K562 (cell line): Measurements from ENCODE around the gene RRAD. TPM values are rescaled to one million over a fixed set of nuclear protein-coding genes. Genes with fewer than 3 reads are reported as not detected.

Experiments used
- ATAC-seq: fragments of 200-7000 bp; cut with Tn5 transposase; 3 replicates; pipeline ENCODE4 v1.9.1; 2020; ENCODE audit warnings: moderate library complexity
- BruUV-seq: library from RNA; stranded (reverse); fragments of 400-500 nt; replicated peaks from 2 replicates; lab custom pipeline; 2021; lab: Mats Ljungman, UMichigan
- CTCF ChIA-PET: fragments of 300-600 bp; formaldehyde crosslinking; extraction: SDS; loops from one replicate; lab custom pipeline; 2021; ENCODE audit warnings: low intra/inter-chr PET ratio; lab: Yijun Ruan, JAX
- POLR2A ChIA-PET: fragments of 300-600, 350-650 bp; sonication (Branson Sonifier 250); formaldehyde crosslinking; extraction: SDS; loops from one replicate; lab custom pipeline; 2021; ENCODE audit warnings: antibody characterized with exemption, inconsistent platforms; lab: Yijun Ruan, JAX
- DNase-seq, 4 experiments: peaks; one replicate each; pipeline versions ENCODE4 v3.0.0 to v3.0.0-alpha.2; 2011 to 2018; ENCODE audit warnings: low spot score in 3 of 4, mixed read lengths in 3 of 4; ENCODE audit errors: extremely low read depth in 1 of 4
- FAIRE-seq: peaks from 2 replicates; lab custom pipeline; 2011; peaks lifted over from hg19 to GRCh38; lab: Jason Lieb, UNC
- H2AFZ ChIP-seq: 2 replicates; pipeline ENCODE4 v1.6.0; 2011; ENCODE audit warnings: low read depth, low read length, control low read depth, inconsistent platforms
- H3K27ac ChIP-seq: fragments of 200-600 bp; 3 replicates; pipeline ENCODE4 v1.8.0; 2011; ENCODE audit warnings: low read depth, mild to moderate bottlenecking, control low read depth, inconsistent platforms, low read length, moderate library complexity, mixed read lengths; ENCODE audit errors: extremely low read depth
- H3K27me3 ChIP-seq, 2 experiments: fragments of 300-600 bp in 1 of 2; 2 replicates in 1 of 2; 3 replicates in 1 of 2; pipeline versions ENCODE4 v1.6.0 to v1.8.0; 2011; ENCODE audit warnings: inconsistent platforms in 2 of 2, low read length in 2 of 2, mild to moderate bottlenecking in 1 of 2, mixed read lengths in 1 of 2, moderate library complexity in 1 of 2; ENCODE audit not compliant: control insufficient read depth in 2 of 2, insufficient read depth in 2 of 2
- H3K36me3 ChIP-seq: fragments of 300-600 bp; 3 replicates; pipeline ENCODE4 v1.8.0; 2011; ENCODE audit warnings: mild to moderate bottlenecking, low read length, inconsistent platforms; ENCODE audit not compliant: control insufficient read depth, insufficient read depth
- H3K4me1 ChIP-seq, 2 experiments: fragments of 200-600 bp in 1 of 2; replicated peaks in 1 of 2; 2 replicates in 1 of 2; 3 replicates in 1 of 2; pipeline versions ENCODE4 v1.5.1 to v1.8.0; 2011; ENCODE audit warnings: inconsistent platforms in 2 of 2, low read length in 2 of 2, mild to moderate bottlenecking in 1 of 2, mixed read lengths in 1 of 2, moderate library complexity in 1 of 2; ENCODE audit not compliant: control insufficient read depth in 2 of 2, insufficient read depth in 2 of 2
- H3K4me2 ChIP-seq: 2 replicates; pipeline ENCODE4 v1.6.1; 2011; ENCODE audit warnings: low read length, control low read depth, inconsistent platforms, mixed read lengths; ENCODE audit not compliant: insufficient read depth
- H3K4me3 ChIP-seq: fragments of 200-600 bp; sonication (generic), shearing (Covaris generic); 2 replicates; pipeline ENCODE4 v1.5.1; 2016; ENCODE audit warnings: control low read depth, inconsistent platforms
- H3K79me2 ChIP-seq: fragments of 200-600 bp; 3 replicates; pipeline ENCODE4 v1.8.0; 2011; ENCODE audit warnings: low read length, inconsistent platforms; ENCODE audit not compliant: control insufficient read depth, insufficient read depth
- H3K9ac ChIP-seq, 2 experiments: 2 replicates each; pipeline versions ENCODE4 v1.6.0 to v1.6.1; 2011; ENCODE audit warnings: low read depth in 2 of 2, low read length in 2 of 2, control low read depth in 1 of 2, inconsistent platforms in 1 of 2, mild to moderate bottlenecking in 1 of 2, mixed read lengths in 1 of 2; ENCODE audit not compliant: insufficient read depth in 1 of 2
- H3K9me1 ChIP-seq: one replicate; pipeline ENCODE4 v1.6.0; 2011; ENCODE audit warnings: inconsistent platforms, mild to moderate bottlenecking, low read length, moderate library complexity; ENCODE audit not compliant: control insufficient read depth, insufficient read depth
- H3K9me3 ChIP-seq: replicated peaks from 2 replicates; pipeline ENCODE4 v1.5.1; 2011; ENCODE audit warnings: low read depth, low read length, inconsistent platforms; ENCODE audit not compliant: control insufficient read depth, insufficient read depth
- H4K20me1 ChIP-seq: replicated peaks from 2 replicates; pipeline ENCODE4 v1.6.1; 2011; ENCODE audit warnings: low read length, inconsistent platforms, mixed read lengths; ENCODE audit not compliant: control insufficient read depth, insufficient read depth
- ARID2 ChIP-seq: fragments of 450-650 bp; IDR thresholded peaks from 2 replicates; pipeline ENCODE4 v1.6.1; 2017; ENCODE audit warnings: antibody characterized with exemption, mild to moderate bottlenecking
- BMI1 ChIP-seq: fragments of 150-350 bp; IDR thresholded peaks from 2 replicates; pipeline ENCODE4 v1.6.1; 2014; ENCODE audit warnings: low read length
- E2F3 ChIP-seq: fragments of 250-450 bp; sonication (Bioruptor Pico); IDR thresholded peaks from 2 replicates; pipeline ENCODE4 v1.4.0; 2020; ENCODE audit warnings: mild to moderate bottlenecking
- FOXA1 ChIP-seq: fragments of 450-650 bp; IDR thresholded peaks from 2 replicates; pipeline ENCODE4 v1.6.1; 2016; ENCODE audit warnings: mild to moderate bottlenecking, borderline replicate concordance
- FOXJ2 ChIP-seq: fragments of 200-800 bp; sonication (Bioruptor generic); IDR thresholded peaks from 2 replicates; pipeline ENCODE4 v1.6.1; 2016; ENCODE audit warnings: missing genetic modification characterization, missing compliant biosample characterization
- KAT2B ChIP-seq: IDR thresholded peaks from one replicate; pipeline ENCODE4 v1.6.1; 2012; ENCODE audit warnings: low read depth, mild to moderate bottlenecking, control low read depth, inconsistent platforms, low read length, moderate library complexity
- KAT7 ChIP-seq: sonication (generic); formaldehyde crosslinking; IDR thresholded peaks from 2 replicates; pipeline ENCODE4 v1.8.0; 2022; ENCODE audit warnings: missing genetic modification reagents, mild to moderate bottlenecking, borderline replicate concordance
- NBN ChIP-seq: fragments of 450-650 bp; IDR thresholded peaks from 2 replicates; pipeline ENCODE4 v1.6.1; 2016; ENCODE audit warnings: low read depth, mild to moderate bottlenecking
- SMARCC2 ChIP-seq: fragments of 450-650 bp; IDR thresholded peaks from 2 replicates; pipeline ENCODE4 v1.6.1; 2017; ENCODE audit warnings: antibody characterized with exemption, moderate library complexity, mild to moderate bottlenecking, low read depth
- TCF7L2 ChIP-seq: fragments of 150-350 bp; IDR thresholded peaks from 2 replicates; pipeline ENCODE4 v1.6.1; 2016; ENCODE audit warnings: low read depth, mild to moderate bottlenecking, low read length, moderate library complexity
- THAP7 ChIP-seq: fragments of 250-450 bp; sonication (Bioruptor Pico); IDR thresholded peaks from 2 replicates; pipeline ENCODE4 v1.5.0; 2021
- WGBS: fragments of 100-300 bp; shearing (Covaris generic); methylation state at CpG from one replicate; pipeline ENCODE4 v1.1.6; 2016; ENCODE audit warnings: low coverage, mixed read lengths; ENCODE audit not compliant: insufficient coverage; ENCODE audit errors: missing lambda C conversion rate; 5-methylcytosine and 5-hydroxymethylcytosine counted together
- in situ Hi-C: fragments of 300-500 bp; cut with MboI; formaldehyde crosslinking; loops from 4 replicates; pipeline ENCODE4 v1.15.0; 2018; ENCODE audit warnings: inconsistent platforms, mixed read lengths
- intact Hi-C: fragments of 100-400 bp; cut with micrococcal nuclease; formaldehyde crosslinking; loops from 2 replicates; pipeline ENCODE4 v1.14.2; 2022
- polyA plus RNA-seq, 8 experiments: library from polyadenylated mRNA; depleted of rRNA in 4 of 8; stranded (reverse) in 5 of 8; unstranded in 3 of 8; fragments of >200 nt; fragmentation: Nextera tagmentation in 2 of 8; fragmentation: Illumina TruSeq in 1 of 8; extraction: Ambion mirVana in 2 of 8; extraction: Trizol in 1 of 8; gene quantifications; 2 replicates each; pipeline versions ENCODE4 v1.2.1 to v1.2.3, GENCODE V29; 2011 to 2014; ENCODE audit warnings: inconsistent platforms in 1 of 8, missing spikeins in 1 of 8
- total RNA-seq, 7 experiments: library from RNA; depleted of rRNA in 6 of 7; stranded (reverse); fragments of >200 nt in 6 of 7; fragmentation: Illumina TruSeq in 2 of 7; extraction: Trizol in 2 of 7; gene quantifications; 2 replicates each; pipeline versions ENCODE4 v1.2.1 to v1.2.3, GENCODE V29; 2011 to 2021; ENCODE audit warnings: low replicate concordance in 1 of 7
- TF ChIP-seq, protein P1 (sequence below): fragments of 250-450 bp; sonication (Bioruptor Pico); IDR thresholded peaks from 2 replicates; pipeline ENCODE4 v1.4.0; 2020

RRAD gene
- total and polyA plus RNA-seq, 9 of the 15 experiments (the other 6 are each of a cell fraction or from before 2014, with no cell fraction given) = 0.09 to 0.20 (median 0.13) TPM; not detected in 5

DNA sequence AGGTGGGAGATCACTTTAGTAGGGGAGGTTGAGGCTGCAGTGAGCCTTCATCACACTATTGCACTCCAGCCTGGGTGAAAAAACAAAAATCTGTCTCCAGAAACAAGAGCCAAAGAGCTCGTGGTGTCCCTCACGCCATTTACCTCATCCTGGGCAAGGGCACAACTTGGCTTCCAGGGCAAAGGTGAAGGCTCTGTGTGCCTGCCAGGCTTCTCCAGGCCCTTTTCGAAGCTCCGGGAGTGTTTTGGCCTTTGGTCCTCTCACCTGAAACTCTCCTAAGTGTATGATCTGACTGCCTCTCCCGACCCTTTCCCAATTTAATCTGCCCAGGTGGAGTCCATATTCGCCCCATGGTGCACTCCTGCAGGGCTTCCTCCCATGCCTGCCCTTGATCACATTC is 24.1 kb upstream of the RRAD start:
- BruUV-seq = no TSS peak
- no peak overlapping the region for H3K4me3 ChIP-seq
- intact Hi-C loops = loop anchor here (5.0 kb wide), 2 partner anchors 52 to 153 kb away; no protein-coding TSS in a partner anchor
- no peak for TF ChIP-seq E2F3 (CRISPR knock-in tag)
- TF ChIP-seq FOXA1 = no peak
- no peak for TF ChIP-seq THAP7 (CRISPR knock-in tag)
- TF ChIP-seq, protein P1, sequence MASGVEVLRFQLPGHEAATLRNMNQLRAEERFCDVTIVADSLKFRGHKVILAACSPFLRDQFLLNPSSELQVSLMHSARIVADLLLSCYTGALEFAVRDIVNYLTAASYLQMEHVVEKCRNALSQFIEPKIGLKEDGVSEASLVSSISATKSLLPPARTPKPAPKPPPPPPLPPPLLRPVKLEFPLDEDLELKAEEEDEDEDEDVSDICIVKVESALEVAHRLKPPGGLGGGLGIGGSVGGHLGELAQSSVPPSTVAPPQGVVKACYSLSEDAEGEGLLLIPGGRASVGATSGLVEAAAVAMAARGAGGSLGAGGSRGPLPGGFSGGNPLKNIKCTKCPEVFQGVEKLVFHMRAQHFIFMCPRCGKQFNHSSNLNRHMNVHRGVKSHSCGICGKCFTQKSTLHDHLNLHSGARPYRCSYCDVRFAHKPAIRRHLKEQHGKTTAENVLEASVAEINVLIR (CRISPR knock-in tag) = no peak
- TF ChIP-seq KAT7 (CRISPR knock-in tag) = no peak
- TF ChIP-seq SMARCC2 = no peak
- no peak for TF ChIP-seq FOXJ2 (tag)
- no peak for TF ChIP-seq ARID2
- TF ChIP-seq BMI1 = no peak
- no peak for TF ChIP-seq NBN
- no peak for TF ChIP-seq TCF7L2
- no peak for TF ChIP-seq KAT2B
- TF ChIP-seq, all 486 proteins: peak for 0
- H3K9me3 ChIP-seq = peaks cover 2% of the 10 kb centered on the region
- no peak overlapping the region for H3K4me2 ChIP-seq
- no peak overlapping the region for H3K9ac ChIP-seq
- no peaks in the 10 kb centered on the region for H3K27me3 ChIP-seq
- ChIA-PET CTCF (no interaction called here), POLR2A (no interaction called here)
- no peak overlapping the region for H2AFZ ChIP-seq
- H3K27ac ChIP-seq = no peak overlapping the region
- H3K36me3 ChIP-seq = no peaks in the 10 kb centered on the region
- H3K4me1 ChIP-seq = peaks cover 7 to 11% of the 10 kb centered on the region in 2 experiments; a peak in 1 of 5 replicates
- FAIRE-seq (no peak), DNase-seq (no peak), ATAC-seq (no peak)
- H3K79me2 ChIP-seq = no peaks in the 10 kb centered on the region
- H4K20me1 ChIP-seq = no peaks in the 10 kb centered on the region
- WGBS = 45% methylated on average over 6 of the region's 6 CpGs
- no peaks in the 10 kb centered on the region for H3K9me1 ChIP-seq
- in situ Hi-C loops = no loop called here
